HepG2 (cell line): ENCODE data around the gene DPH1. TPM values are rescaled to one million over a fixed set of nuclear protein-coding genes. Genes with fewer than 3 reads are reported as not detected.
A peak's percentile ranks its signal among the peaks of the same experiment; 100 is the strongest.

Experiments used
- AFF4 ChIP-seq: sonication (generic); formaldehyde crosslinking; IDR thresholded peaks from 2 replicates; pipeline ENCODE4 v1.4.0; 2020; ENCODE audit warnings: missing genetic modification reagents
- ARNTL ChIP-seq: sonication (generic); formaldehyde crosslinking; IDR thresholded peaks from 2 replicates; pipeline ENCODE4 v1.4.0; 2020; ENCODE audit warnings: mild to moderate bottlenecking, missing genetic modification reagents
- CREBL2 ChIP-seq: sonication (generic); formaldehyde crosslinking; IDR thresholded peaks from 2 replicates; pipeline ENCODE4 v1.8.1; 2023; ENCODE audit warnings: missing genetic modification reagents, mild to moderate bottlenecking, borderline replicate concordance
- HNRNPH1 ChIP-seq: fragments of 200-400 bp; formaldehyde crosslinking; optimal IDR thresholded peaks from 2 replicates; pipeline ENCODE3; 2017; ENCODE audit warnings: mild to moderate bottlenecking, low read depth, low read length
- JARID2 ChIP-seq: sonication (generic); formaldehyde crosslinking; IDR thresholded peaks from 2 replicates; pipeline ENCODE4 v1.8.1; 2023; ENCODE audit warnings: missing genetic modification reagents, inconsistent platforms; ENCODE audit not compliant: insufficient replicate concordance
- KAT2B ChIP-seq: fragments of 150-350 bp; IDR thresholded peaks from 2 replicates; pipeline ENCODE4 v1.6.1; 2014; ENCODE audit warnings: low read depth, low read length, borderline replicate concordance
- MAZ ChIP-seq, 2 experiments: sonication (generic) in 1 of 2; formaldehyde crosslinking in 1 of 2; IDR thresholded peaks; 2 replicates each; pipeline versions ENCODE4 v1.5.0 to v1.6.1; 2012 to 2020; ENCODE audit warnings: low read depth in 2 of 2, mild to moderate bottlenecking in 2 of 2, borderline replicate concordance in 1 of 2, improper control_type of control experiment in 1 of 2, low read length in 1 of 2, missing genetic modification reagents in 1 of 2, moderate library complexity in 1 of 2
- RXRB ChIP-seq: IDR thresholded peaks from 2 replicates; pipeline ENCODE4 v1.6.1; 2016; ENCODE audit warnings: borderline replicate concordance, missing genetic modification reagents, missing compliant biosample characterization
- SMC3 ChIP-seq: IDR thresholded peaks from 2 replicates; pipeline ENCODE4 v1.6.1; 2011; ENCODE audit warnings: low read length, improper control_type of control experiment
- SOX5 ChIP-seq: IDR thresholded peaks from 2 replicates; pipeline ENCODE4 v1.6.1; 2016; ENCODE audit warnings: borderline replicate concordance
- STAT5B ChIP-seq: sonication (generic); formaldehyde crosslinking; IDR thresholded peaks from 2 replicates; pipeline ENCODE4 v1.4.0; 2020; ENCODE audit warnings: missing genetic modification reagents
- TAF1 ChIP-seq: sonication (generic); formaldehyde crosslinking; IDR thresholded peaks from 2 replicates; pipeline ENCODE4 v1.4.0; 2020; ENCODE audit warnings: missing genetic modification reagents
- THYN1 ChIP-seq: sonication (generic); formaldehyde crosslinking; IDR thresholded peaks from 2 replicates; pipeline ENCODE4 v1.8.1; 2023; ENCODE audit warnings: low read depth, mild to moderate bottlenecking, moderate library complexity, missing genetic modification reagents, borderline replicate concordance
- ZHX1 ChIP-seq: sonication (generic); formaldehyde crosslinking; IDR thresholded peaks from 2 replicates; pipeline ENCODE4 v1.8.1; 2022; ENCODE audit warnings: low read depth, mild to moderate bottlenecking, missing genetic modification reagents
- ZNF513 ChIP-seq: sonication (generic); formaldehyde crosslinking; conservative IDR thresholded peaks from 2 replicates; pipeline ENCODE4 v1.5.0; 2020; ENCODE audit warnings: missing genetic modification reagents
- ZNF691 ChIP-seq: sonication (generic); formaldehyde crosslinking; IDR thresholded peaks from 2 replicates; pipeline ENCODE4 v1.4.0; 2020; ENCODE audit warnings: missing genetic modification reagents, low read depth, mild to moderate bottlenecking, borderline replicate concordance
- ZNF709 ChIP-seq: sonication (generic); formaldehyde crosslinking; IDR thresholded peaks from 2 replicates; pipeline ENCODE4 v1.5.0; 2020; ENCODE audit warnings: mild to moderate bottlenecking, missing genetic modification reagents
- ZSCAN22 ChIP-seq: sonication (generic); formaldehyde crosslinking; IDR thresholded peaks from 2 replicates; pipeline ENCODE4 v1.4.0; 2020; ENCODE audit warnings: mild to moderate bottlenecking, missing genetic modification reagents
- polyA plus RNA-seq, 8 experiments: library from polyadenylated mRNA; depleted of rRNA in 3 of 8; stranded (reverse) in 7 of 8; unstranded in 1 of 8; fragments of >200 nt; fragmentation: Illumina TruSeq in 4 of 8; extraction: Trizol in 4 of 8; gene quantifications; 2 replicates each; pipeline versions ENCODE4 v1.2.1 to v1.2.3, GENCODE V29; 2011 to 2016; ENCODE audit warnings: low read depth in 4 of 8, missing spikeins in 1 of 8, mixed read lengths in 1 of 8; ENCODE audit not compliant: insufficient read depth in 1 of 8
- total RNA-seq, 5 experiments: library from RNA; depleted of rRNA; stranded (reverse); fragments of >200 nt; fragmentation: Illumina TruSeq; extraction: Trizol; gene quantifications; 2 replicates each; pipeline ENCODE4 v1.2.3, GENCODE V29; 2016; ENCODE audit warnings: low read depth in 1 of 5

The DPH1 gene
- total and polyA plus RNA-seq, 2 of the 13 experiments (the other 11 are each of a cell fraction or from before 2014, with no cell fraction given), result 25.3 to 42.8 TPM

- TF ChIP-seq ZNF691 (CRISPR knock-in tag), result peak; percentile 81
- peak; percentile 70 for TF ChIP-seq JARID2 (CRISPR knock-in tag)
- no peak for TF ChIP-seq ZSCAN22
- TF ChIP-seq SOX5 (CRISPR knock-in tag), result peak; percentile 49; the same call in 1 of the 2 replicates
- peak; percentile 63; the same call in 1 of the 2 replicates for TF ChIP-seq ZHX1 (CRISPR knock-in tag)
- 0 out of 2 replicates have a peak, but pooled peaks have one; percentile 82 for TF ChIP-seq ZNF513 (CRISPR knock-in tag)
- peak; percentile 68; the same call in 1 of the 2 replicates for TF ChIP-seq KAT2B
- TF ChIP-seq STAT5B (CRISPR knock-in tag), result no peak
- TF ChIP-seq SMC3, result no peak; the same call in 1 of the 2 replicates
- TF ChIP-seq ARNTL (CRISPR knock-in tag), result peak; percentile 88
- peak; percentile 68; the same call in 1 of the 2 replicates for TF ChIP-seq RXRB
- 0 out of 2 replicates have a peak, but pooled peaks have one; percentile 59 for TF ChIP-seq AFF4 (CRISPR knock-in tag)
- no peak for TF ChIP-seq THYN1 (CRISPR knock-in tag)
- TF ChIP-seq HNRNPH1, result no peak
- TF ChIP-seq MAZ (IDR thresholded peaks at IDR 0.05; ENCODE audit: borderline replicate concordance, low read depth, low read length), result peak; percentile 99
- peak; percentile 96 for TF ChIP-seq MAZ (CRISPR knock-in tag; IDR thresholded peaks at IDR 0.05; ENCODE audit: low read depth)
- no peak for TF ChIP-seq CREBL2 (CRISPR knock-in tag)
- TF ChIP-seq TAF1, result peak; percentile 87
- peak; percentile 18; the same call in 1 of the 2 replicates for TF ChIP-seq ZNF709 (CRISPR knock-in tag)
These were observed at the start of gene DPH1 (continued) for GRCh38 chr17:2029911-2030778.
